GM23338 (cell line): ENCODE results near the gene VASN.

Source experiments
- CREB1 ChIP-seq: fragments of 250-450 bp; sonication (Bioruptor Pico); IDR thresholded peaks from 2 replicates; pipeline ENCODE4 v1.5.0; 2020; ENCODE audit warnings: low read depth, mild to moderate bottlenecking, moderate library complexity
- TF ChIP-seq, protein P1 (sequence below), 2 experiments: fragments of 200-600 bp in 1 of 2; sonication (generic) in 1 of 2; conservative IDR thresholded peaks; 2 replicates each; pipeline versions ENCODE4 v1.5.1 to v1.6.1; 2016 to 2017; ENCODE audit warnings: antibody characterized with exemption in 2 of 2, low read depth in 2 of 2, mild to moderate bottlenecking in 2 of 2, moderate library complexity in 1 of 2
- TF ChIP-seq, protein P2 (sequence below): IDR thresholded peaks from one replicate; pipeline ENCODE4 v1.6.1; 2018; ENCODE audit warnings: antibody characterized with exemption; ENCODE audit not compliant: unreplicated experiment
- TF ChIP-seq, protein P3 (sequence below): IDR thresholded peaks from 2 replicates; pipeline ENCODE4 v1.6.1; 2016; ENCODE audit warnings: antibody characterized with exemption

DNA sequence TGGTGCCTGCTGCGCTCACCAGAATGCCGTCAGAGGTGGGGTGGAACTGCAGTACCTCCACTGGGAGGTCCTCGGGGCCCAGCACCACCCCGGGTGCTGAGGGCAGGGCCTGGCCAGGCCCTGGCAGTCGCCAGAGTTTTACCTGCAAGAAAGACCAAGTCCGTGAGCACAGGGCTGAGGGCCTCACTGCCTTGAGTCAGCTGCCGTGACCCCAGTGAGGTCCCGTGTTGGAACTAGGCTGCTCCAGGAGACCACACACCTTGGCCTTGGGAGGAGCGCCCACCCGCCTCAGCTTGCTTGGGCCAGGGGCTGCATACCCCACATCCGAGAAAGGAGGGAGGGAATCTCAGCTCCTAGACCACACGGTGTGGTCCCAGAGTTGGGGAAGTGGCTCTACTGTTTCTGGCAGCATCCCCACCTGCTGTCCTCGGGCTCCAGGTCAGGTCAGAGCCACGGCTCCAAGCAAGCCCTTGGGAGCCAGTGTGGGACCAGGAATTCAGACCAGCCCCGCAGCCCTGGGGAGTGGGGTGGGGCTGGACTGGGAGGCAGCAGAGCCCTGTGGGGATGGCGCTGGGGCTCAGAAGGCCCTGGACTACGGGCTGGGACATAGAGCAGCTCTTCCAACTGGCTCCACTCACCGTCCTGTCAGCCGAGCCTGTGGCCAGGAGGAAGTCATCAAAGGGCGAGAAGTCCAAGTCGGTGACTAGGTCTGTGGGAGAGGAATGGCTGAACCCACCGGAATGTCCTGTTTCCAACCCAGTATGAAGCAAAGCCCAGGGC lies 36.1 kb downstream of the VASN start:
- TF ChIP-seq, protein P1, sequence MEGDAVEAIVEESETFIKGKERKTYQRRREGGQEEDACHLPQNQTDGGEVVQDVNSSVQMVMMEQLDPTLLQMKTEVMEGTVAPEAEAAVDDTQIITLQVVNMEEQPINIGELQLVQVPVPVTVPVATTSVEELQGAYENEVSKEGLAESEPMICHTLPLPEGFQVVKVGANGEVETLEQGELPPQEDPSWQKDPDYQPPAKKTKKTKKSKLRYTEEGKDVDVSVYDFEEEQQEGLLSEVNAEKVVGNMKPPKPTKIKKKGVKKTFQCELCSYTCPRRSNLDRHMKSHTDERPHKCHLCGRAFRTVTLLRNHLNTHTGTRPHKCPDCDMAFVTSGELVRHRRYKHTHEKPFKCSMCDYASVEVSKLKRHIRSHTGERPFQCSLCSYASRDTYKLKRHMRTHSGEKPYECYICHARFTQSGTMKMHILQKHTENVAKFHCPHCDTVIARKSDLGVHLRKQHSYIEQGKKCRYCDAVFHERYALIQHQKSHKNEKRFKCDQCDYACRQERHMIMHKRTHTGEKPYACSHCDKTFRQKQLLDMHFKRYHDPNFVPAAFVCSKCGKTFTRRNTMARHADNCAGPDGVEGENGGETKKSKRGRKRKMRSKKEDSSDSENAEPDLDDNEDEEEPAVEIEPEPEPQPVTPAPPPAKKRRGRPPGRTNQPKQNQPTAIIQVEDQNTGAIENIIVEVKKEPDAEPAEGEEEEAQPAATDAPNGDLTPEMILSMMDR (conservative IDR thresholded peaks at IDR 0.05; ENCODE audit: low read depth in 2 of 2): no peak
- no peak for TF ChIP-seq CREB1 (CRISPR knock-in tag)
- TF ChIP-seq, protein P2, sequence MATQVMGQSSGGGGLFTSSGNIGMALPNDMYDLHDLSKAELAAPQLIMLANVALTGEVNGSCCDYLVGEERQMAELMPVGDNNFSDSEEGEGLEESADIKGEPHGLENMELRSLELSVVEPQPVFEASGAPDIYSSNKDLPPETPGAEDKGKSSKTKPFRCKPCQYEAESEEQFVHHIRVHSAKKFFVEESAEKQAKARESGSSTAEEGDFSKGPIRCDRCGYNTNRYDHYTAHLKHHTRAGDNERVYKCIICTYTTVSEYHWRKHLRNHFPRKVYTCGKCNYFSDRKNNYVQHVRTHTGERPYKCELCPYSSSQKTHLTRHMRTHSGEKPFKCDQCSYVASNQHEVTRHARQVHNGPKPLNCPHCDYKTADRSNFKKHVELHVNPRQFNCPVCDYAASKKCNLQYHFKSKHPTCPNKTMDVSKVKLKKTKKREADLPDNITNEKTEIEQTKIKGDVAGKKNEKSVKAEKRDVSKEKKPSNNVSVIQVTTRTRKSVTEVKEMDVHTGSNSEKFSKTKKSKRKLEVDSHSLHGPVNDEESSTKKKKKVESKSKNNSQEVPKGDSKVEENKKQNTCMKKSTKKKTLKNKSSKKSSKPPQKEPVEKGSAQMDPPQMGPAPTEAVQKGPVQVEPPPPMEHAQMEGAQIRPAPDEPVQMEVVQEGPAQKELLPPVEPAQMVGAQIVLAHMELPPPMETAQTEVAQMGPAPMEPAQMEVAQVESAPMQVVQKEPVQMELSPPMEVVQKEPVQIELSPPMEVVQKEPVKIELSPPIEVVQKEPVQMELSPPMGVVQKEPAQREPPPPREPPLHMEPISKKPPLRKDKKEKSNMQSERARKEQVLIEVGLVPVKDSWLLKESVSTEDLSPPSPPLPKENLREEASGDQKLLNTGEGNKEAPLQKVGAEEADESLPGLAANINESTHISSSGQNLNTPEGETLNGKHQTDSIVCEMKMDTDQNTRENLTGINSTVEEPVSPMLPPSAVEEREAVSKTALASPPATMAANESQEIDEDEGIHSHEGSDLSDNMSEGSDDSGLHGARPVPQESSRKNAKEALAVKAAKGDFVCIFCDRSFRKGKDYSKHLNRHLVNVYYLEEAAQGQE: no peak
- TF ChIP-seq, protein P3, sequence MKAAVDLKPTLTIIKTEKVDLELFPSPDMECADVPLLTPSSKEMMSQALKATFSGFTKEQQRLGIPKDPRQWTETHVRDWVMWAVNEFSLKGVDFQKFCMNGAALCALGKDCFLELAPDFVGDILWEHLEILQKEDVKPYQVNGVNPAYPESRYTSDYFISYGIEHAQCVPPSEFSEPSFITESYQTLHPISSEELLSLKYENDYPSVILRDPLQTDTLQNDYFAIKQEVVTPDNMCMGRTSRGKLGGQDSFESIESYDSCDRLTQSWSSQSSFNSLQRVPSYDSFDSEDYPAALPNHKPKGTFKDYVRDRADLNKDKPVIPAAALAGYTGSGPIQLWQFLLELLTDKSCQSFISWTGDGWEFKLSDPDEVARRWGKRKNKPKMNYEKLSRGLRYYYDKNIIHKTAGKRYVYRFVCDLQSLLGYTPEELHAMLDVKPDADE: no peak
